ENCODE data around the gene ATXN2.

DNA sequence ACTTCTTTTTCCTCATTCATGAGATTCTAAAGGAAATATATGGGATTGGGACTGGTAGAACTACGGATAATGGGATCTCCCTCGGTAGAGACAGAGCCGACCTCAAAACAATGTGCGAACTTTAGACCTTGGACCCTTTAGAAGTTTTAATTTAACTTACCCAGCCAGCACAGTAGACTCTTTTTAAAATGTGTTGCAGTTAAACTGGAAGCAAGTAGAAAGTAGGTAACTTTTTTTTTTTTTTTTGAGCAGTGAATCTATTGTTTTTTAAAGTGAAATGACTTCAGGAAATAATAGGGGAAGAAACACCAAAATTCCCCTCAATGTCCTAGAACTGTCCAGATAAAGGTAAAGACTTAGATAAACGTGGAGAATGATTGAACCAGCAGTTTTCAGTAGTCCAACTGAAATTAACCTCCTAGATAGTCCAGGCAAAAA, 1.1 kb upstream of the ATXN2 start:
- TF ChIP-seq, protein P1, sequence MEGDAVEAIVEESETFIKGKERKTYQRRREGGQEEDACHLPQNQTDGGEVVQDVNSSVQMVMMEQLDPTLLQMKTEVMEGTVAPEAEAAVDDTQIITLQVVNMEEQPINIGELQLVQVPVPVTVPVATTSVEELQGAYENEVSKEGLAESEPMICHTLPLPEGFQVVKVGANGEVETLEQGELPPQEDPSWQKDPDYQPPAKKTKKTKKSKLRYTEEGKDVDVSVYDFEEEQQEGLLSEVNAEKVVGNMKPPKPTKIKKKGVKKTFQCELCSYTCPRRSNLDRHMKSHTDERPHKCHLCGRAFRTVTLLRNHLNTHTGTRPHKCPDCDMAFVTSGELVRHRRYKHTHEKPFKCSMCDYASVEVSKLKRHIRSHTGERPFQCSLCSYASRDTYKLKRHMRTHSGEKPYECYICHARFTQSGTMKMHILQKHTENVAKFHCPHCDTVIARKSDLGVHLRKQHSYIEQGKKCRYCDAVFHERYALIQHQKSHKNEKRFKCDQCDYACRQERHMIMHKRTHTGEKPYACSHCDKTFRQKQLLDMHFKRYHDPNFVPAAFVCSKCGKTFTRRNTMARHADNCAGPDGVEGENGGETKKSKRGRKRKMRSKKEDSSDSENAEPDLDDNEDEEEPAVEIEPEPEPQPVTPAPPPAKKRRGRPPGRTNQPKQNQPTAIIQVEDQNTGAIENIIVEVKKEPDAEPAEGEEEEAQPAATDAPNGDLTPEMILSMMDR (IDR thresholded peaks at IDR 0.05; ENCODE audit: low read length): no peak
- no peak for TF ChIP-seq EZH2 (IDR thresholded peaks at IDR 0.05; ENCODE audit: borderline replicate concordance, low read length)
